Lower leg skin (tissue), 4 donors: Measurements from ENCODE around the gene PLCXD3. TPM values are rescaled to one million over a fixed set of nuclear protein-coding genes. Genes with fewer than 3 reads are reported as not detected.

Experiments
- DNase-seq, 2 donors: peaks; one replicate each; pipeline ENCODE4 v3.0.0-alpha.2; 2019; ENCODE audit warnings: low spot score in 2 of 2
- H3K4me3 ChIP-seq: fragments of 200-600 bp; sonication (generic); 2 replicates; pipeline ENCODE4 v1.5.1; 2017; ENCODE audit warnings: mild to moderate bottlenecking, low read depth; ENCODE audit not compliant: poor library complexity, severe bottlenecking
- CTCF ChIP-seq, 3 donors: fragments of 450-650 bp; IDR thresholded peaks; one replicate each; pipeline ENCODE4 v1.5.1; 2016; ENCODE audit warnings: antibody characterized with exemption in 3 of 3, mild to moderate bottlenecking in 3 of 3, moderate library complexity in 2 of 3
- POLR2A ChIP-seq, 2 donors: fragments of 450-650 bp; IDR thresholded peaks; one replicate each; pipeline ENCODE4 v1.6.1; 2016 to 2017; ENCODE audit warnings: antibody characterized with exemption in 2 of 2, mild to moderate bottlenecking in 1 of 2, moderate library complexity in 1 of 2
- WGBS, 2 donors: methylation state at CpG; one replicate each; pipeline ENCODE4 v1.1.5; 2018; 5-methylcytosine and 5-hydroxymethylcytosine counted together
- intact Hi-C: fragments of 100-400 bp; cut with DNase I; formaldehyde crosslinking; loops from one replicate; pipeline ENCODE4 v1.15.0; 2023; ENCODE audit warnings: low total_unique reads
- total RNA-seq, 4 donors: library from RNA; depleted of rRNA; stranded (reverse); fragments of >200 nt; gene quantifications; one replicate each; pipeline ENCODE4 v1.1.0, GENCODE V29; 2016

PLCXD3 gene
- total RNA-seq, 4 donors from 2014 or later, result 0.04 to 1.1 (median 0.50) TPM

GRCh38 chr5:41413074-41413473 lies 97.3 kb downstream of the PLCXD3 start:
- TF ChIP-seq CTCF (IDR thresholded peaks at IDR 0.05) (no peak), POLR2A (IDR thresholded peaks at IDR 0.05) (no peak)
- DNase-seq, result no peak
- WGBS, 2 donors, result 36 to 43% methylated on average over 1 of the region's 1 CpG
- intact Hi-C loops, result no loop called here
- H3K4me3 ChIP-seq, result no peak overlapping the region

- 63 to 67% methylated on average over 2 of the region's 2 CpGs for WGBS, 2 donors
- no peak overlapping the region for H3K4me3 ChIP-seq
- no peak for DNase-seq
- intact Hi-C loops, result no loop called here
- TF ChIP-seq POLR2A (IDR thresholded peaks at IDR 0.05) (no peak), CTCF (IDR thresholded peaks at IDR 0.05) (no peak)
These were observed 97.9 kb downstream of the PLCXD3 start for GRCh38 chr5:41412496-41412895.

GRCh38 chr5:41410737-41411136 lies 99.7 kb downstream of the PLCXD3 start:
- DNase-seq, result no peak
- TF ChIP-seq POLR2A (IDR thresholded peaks at IDR 0.05), result no peak
- no peak for TF ChIP-seq CTCF (IDR thresholded peaks at IDR 0.05)
- intact Hi-C loops, result no loop called here
- 68 to 81% methylated on average over 4 of the region's 4 CpGs for WGBS, 2 donors
- no peak overlapping the region for H3K4me3 ChIP-seq

GRCh38 chr5:41410307-41410706 lies 100.1 kb downstream of the PLCXD3 start:
- no peak for TF ChIP-seq CTCF (IDR thresholded peaks at IDR 0.05)
- TF ChIP-seq POLR2A (IDR thresholded peaks at IDR 0.05), result no peak
- intact Hi-C loops, result no loop called here
- DNase-seq, result no peak
- WGBS, 2 donors, result 79 to 81% methylated on average over 9 of the region's 9 CpGs
- H3K4me3 ChIP-seq, result no peak overlapping the region

- 84 to 86% methylated on average over 6 of the region's 6 CpGs for WGBS, 2 donors
- no peak for TF ChIP-seq POLR2A (IDR thresholded peaks at IDR 0.05)
- no peak for TF ChIP-seq CTCF (IDR thresholded peaks at IDR 0.05)
- intact Hi-C loops, result no loop called here
- no peak overlapping the region for H3K4me3 ChIP-seq
- no peak for DNase-seq
These were observed 101.5 kb downstream of the PLCXD3 start for GRCh38 chr5:41408676-41409443.

- intact Hi-C loops, result no loop called here
- no peak for TF ChIP-seq CTCF (IDR thresholded peaks at IDR 0.05)
- no peak for TF ChIP-seq POLR2A (IDR thresholded peaks at IDR 0.05)
- WGBS, 2 donors, result 80 to 81% methylated on average over 1 of the region's 1 CpG
- no peak for DNase-seq
- H3K4me3 ChIP-seq, result no peak overlapping the region
These were observed 103.5 kb downstream of the PLCXD3 start for GRCh38 chr5:41406936-41407335.
